IPS-18a (cell line): ENCODE measurements around the gene MTARC2.

Source experiments
- H3K27ac ChIP-seq: one replicate; pipeline ENCODE4 v1.5.1; 2013; ENCODE audit warnings: low read length
- H3K27me3 ChIP-seq: one replicate; pipeline ENCODE4 v1.6.1; 2013; ENCODE audit warnings: mild to moderate bottlenecking, low read length; ENCODE audit not compliant: control insufficient read depth, insufficient read depth
- H3K36me3 ChIP-seq: one replicate; pipeline ENCODE4 v1.6.1; 2013; ENCODE audit warnings: low read depth, low read length; ENCODE audit not compliant: control insufficient read depth
- H3K4me1 ChIP-seq: one replicate; pipeline ENCODE4 v1.6.1; 2013; ENCODE audit warnings: low read depth, low read length; ENCODE audit not compliant: control insufficient read depth
- H3K4me3 ChIP-seq: one replicate; pipeline ENCODE4 v1.5.1; 2013; ENCODE audit warnings: low read length
- H3K9ac ChIP-seq: one replicate; pipeline ENCODE4 v1.6.1; 2013; ENCODE audit warnings: mild to moderate bottlenecking, low read length, moderate library complexity
- H3K9me3 ChIP-seq: one replicate; pipeline ENCODE4 v1.6.1; 2013; ENCODE audit warnings: low read depth, low read length; ENCODE audit not compliant: control insufficient read depth

The MTARC2 gene

GRCh38 chr1:220819467-220820026 lies 71.4 kb downstream of the MTARC2 start:
- Histone ChIP-seq H3K27me3 (no peaks in the 10 kb centered on the region), H3K4me3 (no peak overlapping the region), H3K27ac (no peak overlapping the region), H3K4me1 (peaks cover 5% of the 10 kb centered on the region), H3K36me3 (no peaks in the 10 kb centered on the region), H3K9me3 (no peaks in the 10 kb centered on the region), H3K9ac (no peak overlapping the region)

- no peak overlapping the region for H3K27ac ChIP-seq
Observed at GRCh38 chr1:220824031-220824989, 76.2 kb downstream of the MTARC2 start.

GRCh38 chr1:220825819-220826551 lies 77.9 kb downstream of the MTARC2 start:
- H3K36me3 ChIP-seq: no peaks in the 10 kb centered on the region
- no peaks in the 10 kb centered on the region for H3K27me3 ChIP-seq
- no peak overlapping the region for H3K9ac ChIP-seq
- H3K4me1 ChIP-seq: no peaks in the 10 kb centered on the region
- no peak overlapping the region for H3K4me3 ChIP-seq
- no peaks in the 10 kb centered on the region for H3K9me3 ChIP-seq
- no peak overlapping the region for H3K27ac ChIP-seq

More at GRCh38 chr1:220824031-220824989, 76.2 kb downstream of the MTARC2 start:
- Histone ChIP-seq H3K9me3 (no peaks in the 10 kb centered on the region), H3K36me3 (no peaks in the 10 kb centered on the region), H3K4me3 (no peak overlapping the region), H3K4me1 (no peaks in the 10 kb centered on the region), H3K27me3 (no peaks in the 10 kb centered on the region), H3K9ac (no peak overlapping the region)

GRCh38 chr1:220826729-220827128 lies 78.6 kb downstream of the MTARC2 start:
- Histone ChIP-seq H3K9me3 (no peaks in the 10 kb centered on the region), H3K4me3 (no peak overlapping the region), H3K9ac (no peak overlapping the region), H3K4me1 (no peaks in the 10 kb centered on the region), H3K36me3 (no peaks in the 10 kb centered on the region), H3K27ac (no peak overlapping the region), H3K27me3 (no peaks in the 10 kb centered on the region)

- Histone ChIP-seq H3K27ac (no peak overlapping the region), H3K4me3 (no peak overlapping the region), H3K36me3 (no peaks in the 10 kb centered on the region), H3K9ac (no peak overlapping the region), H3K4me1 (no peaks in the 10 kb centered on the region), H3K27me3 (no peaks in the 10 kb centered on the region), H3K9me3 (no peaks in the 10 kb centered on the region)
Observed at GRCh38 chr1:220827445-220828178, 79.5 kb downstream of the MTARC2 start.

GRCh38 chr1:220828179-220828490 lies 80.0 kb downstream of the MTARC2 start:
- no peaks in the 10 kb centered on the region for H3K4me1 ChIP-seq
- no peaks in the 10 kb centered on the region for H3K9me3 ChIP-seq
- no peak overlapping the region for H3K9ac ChIP-seq
- no peak overlapping the region for H3K27ac ChIP-seq
- no peak overlapping the region for H3K4me3 ChIP-seq
- H3K36me3 ChIP-seq: no peaks in the 10 kb centered on the region
- H3K27me3 ChIP-seq: no peaks in the 10 kb centered on the region

- Histone ChIP-seq H3K4me3 (no peak overlapping the region), H3K27me3 (no peaks in the 10 kb centered on the region), H3K9ac (no peak overlapping the region), H3K4me1 (no peaks in the 10 kb centered on the region), H3K9me3 (no peaks in the 10 kb centered on the region), H3K36me3 (no peaks in the 10 kb centered on the region), H3K27ac (no peak overlapping the region)
Observed at GRCh38 chr1:220828950-220829586, 80.9 kb downstream of the MTARC2 start.

- Histone ChIP-seq H3K9me3 (no peaks in the 10 kb centered on the region), H3K27ac (no peak overlapping the region), H3K4me1 (no peaks in the 10 kb centered on the region), H3K9ac (no peak overlapping the region), H3K4me3 (no peak overlapping the region), H3K27me3 (no peaks in the 10 kb centered on the region), H3K36me3 (no peaks in the 10 kb centered on the region)
Observed at GRCh38 chr1:220833436-220833835, 85.3 kb downstream of the MTARC2 start.
